Smooth muscle cell (in vitro differentiated cells): ENCODE measurements around the gene HCRTR1. TPM values are rescaled to one million over a fixed set of nuclear protein-coding genes. Genes with fewer than 3 reads are reported as not detected.

Source experiments
- DNase-seq: peaks from one replicate; lab custom pipeline; 2025; ENCODE audit not compliant: unreplicated experiment; lab: John Stamatoyannopoulos, UW
- H2AFZ ChIP-seq: fragments of 200-600 bp; sonication (generic); 2 replicates; pipeline ENCODE4 v1.6.0; 2016; ENCODE audit warnings: antibody characterized with exemption, low read depth, mild to moderate bottlenecking
- H3F3A ChIP-seq: fragments of 200-600 bp; sonication (generic); 2 replicates; pipeline ENCODE4 v1.6.0; 2017; ENCODE audit warnings: antibody characterized with exemption, low read depth
- H3K27ac ChIP-seq: fragments of 200-600 bp; sonication (generic); 2 replicates; pipeline ENCODE4 v1.5.1; 2016; ENCODE audit warnings: low read depth, mild to moderate bottlenecking
- H3K27me3 ChIP-seq: fragments of 200-600 bp; sonication (generic); 2 replicates; pipeline ENCODE4 v1.6.1; 2016; ENCODE audit warnings: low read depth, mild to moderate bottlenecking
- H3K36me3 ChIP-seq: fragments of 200-600 bp; sonication (generic); 2 replicates; pipeline ENCODE4 v1.5.1; 2016; ENCODE audit warnings: low read depth
- H3K4me1 ChIP-seq: fragments of 200-600 bp; sonication (generic); 2 replicates; pipeline ENCODE4 v1.5.1; 2016; ENCODE audit warnings: low read depth
- H3K4me2 ChIP-seq: fragments of 200-600 bp; sonication (generic); 2 replicates; pipeline ENCODE4 v1.6.0; 2016; ENCODE audit warnings: mild to moderate bottlenecking
- H3K4me3 ChIP-seq: fragments of 200-600 bp; sonication (generic); 2 replicates; pipeline ENCODE4 v1.5.1; 2016; ENCODE audit warnings: mild to moderate bottlenecking
- H3K79me2 ChIP-seq: fragments of 200-600 bp; sonication (generic); 2 replicates; pipeline ENCODE4 v1.6.0; 2016; ENCODE audit warnings: low read depth, mild to moderate bottlenecking
- H3K9ac ChIP-seq: fragments of 200-600 bp; sonication (generic); 2 replicates; pipeline ENCODE4 v1.6.0; 2016; ENCODE audit warnings: low read depth
- H3K9me3 ChIP-seq: fragments of 200-600 bp; sonication (generic); replicated peaks from 2 replicates; pipeline ENCODE4 v1.5.1; 2016; ENCODE audit warnings: low read depth
- H4K20me1 ChIP-seq: fragments of 200-600 bp; sonication (generic); 2 replicates; pipeline ENCODE4 v1.6.0; 2016; ENCODE audit warnings: low read depth
- CTCF ChIP-seq: fragments of 200-600 bp; sonication (generic); IDR thresholded peaks from 2 replicates; pipeline ENCODE4 v1.5.1; 2017; ENCODE audit warnings: borderline replicate concordance, mild to moderate bottlenecking, antibody characterized with exemption; ENCODE audit not compliant: insufficient read depth, poor library complexity, severe bottlenecking
- WGBS: methylation state at CpG from one replicate; pipeline ENCODE4 v1.1.7; 2016; ENCODE audit warnings: low lambda C conversion rate; 5-methylcytosine and 5-hydroxymethylcytosine counted together
- polyA plus RNA-seq: library from polyadenylated mRNA; unstranded; fragments of >200 nt; fragmentation: Nextera tagmentation; extraction: Ambion mirVana; gene quantifications from 2 replicates; pipeline ENCODE4 v1.2.1, GENCODE V29; 2016
- total RNA-seq: library from RNA; depleted of rRNA; stranded (reverse); fragments of >200 nt; gene quantifications from 2 replicates; pipeline ENCODE4 v1.2.3, GENCODE V29; 2014

HCRTR1 gene
- total and polyA plus RNA-seq, 2 experiments from 2014 or later: 2.0 TPM; not detected in 1

- H3K9ac ChIP-seq: no peak overlapping the region
These were observed 4.0 kb downstream of the HCRTR1 start for GRCh38 chr1:31621498-31621820.

GRCh38 chr1:31621847-31622730 is 4.6 kb downstream of the HCRTR1 start:
- TF ChIP-seq CTCF: no peak
- H3F3A ChIP-seq: peaks cover 9% of the 10 kb centered on the region
- no peak for DNase-seq
- H3K4me2 ChIP-seq: no peak overlapping the region
- H4K20me1 ChIP-seq: no peaks in the 10 kb centered on the region
- no peaks in the 10 kb centered on the region for H3K79me2 ChIP-seq
- no peaks in the 10 kb centered on the region for H3K9me3 ChIP-seq
- WGBS: 93% methylated on average over 15 of the region's 15 CpGs
- H3K4me3 ChIP-seq: no peak overlapping the region
- H3K9ac ChIP-seq: no peak overlapping the region
- H3K27ac ChIP-seq: no peak overlapping the region
- H3K36me3 ChIP-seq: no peaks in the 10 kb centered on the region
- no peak overlapping the region for H2AFZ ChIP-seq
- H3K27me3 ChIP-seq: peaks cover 3% of the 10 kb centered on the region
- H3K4me1 ChIP-seq: peaks cover 13% of the 10 kb centered on the region

More at GRCh38 chr1:31621498-31621820, 4.0 kb downstream of the HCRTR1 start:
- Histone ChIP-seq H3F3A (peaks cover 9% of the 10 kb centered on the region), H3K4me3 (no peak overlapping the region), H3K36me3 (no peaks in the 10 kb centered on the region), H3K4me1 (peaks cover 7% of the 10 kb centered on the region), H3K27ac (no peak overlapping the region), H3K4me2 (no peak overlapping the region), H2AFZ (no peak overlapping the region), H4K20me1 (no peaks in the 10 kb centered on the region), H3K79me2 (no peaks in the 10 kb centered on the region), H3K27me3 (peaks cover 8% of the 10 kb centered on the region), H3K9me3 (no peaks in the 10 kb centered on the region)
- WGBS: 96% methylated on average over 5 of the region's 5 CpGs
- no peak for TF ChIP-seq CTCF
- DNase-seq: no peak

- WGBS: 97% methylated on average over 12 of the region's 12 CpGs
- no peak overlapping the region for H3K27ac ChIP-seq
- no peak overlapping the region for H3K4me3 ChIP-seq
- peaks cover 4% of the 10 kb centered on the region for H4K20me1 ChIP-seq
- DNase-seq: no peak
- no peak for TF ChIP-seq CTCF
- no peaks in the 10 kb centered on the region for H3K79me2 ChIP-seq
- H3K4me2 ChIP-seq: no peak overlapping the region
- no peaks in the 10 kb centered on the region for H3K36me3 ChIP-seq
- no peaks in the 10 kb centered on the region for H3K9me3 ChIP-seq
- H3K27me3 ChIP-seq: no peaks in the 10 kb centered on the region
- no peak overlapping the region for H2AFZ ChIP-seq
- peaks cover 21% of the 10 kb centered on the region for H3F3A ChIP-seq
- peaks cover 23% of the 10 kb centered on the region for H3K4me1 ChIP-seq
- no peak overlapping the region for H3K9ac ChIP-seq
These were observed 5.9 kb downstream of the HCRTR1 start for GRCh38 chr1:31623365-31623764.

GRCh38 chr1:31624309-31624708 is 6.8 kb downstream of the HCRTR1 start:
- Histone ChIP-seq H2AFZ (no peak overlapping the region), H3K79me2 (no peaks in the 10 kb centered on the region), H3K27ac (no peak overlapping the region), H3K36me3 (no peaks in the 10 kb centered on the region), H3K4me1 (peaks cover 31% of the 10 kb centered on the region), H3K9me3 (no peaks in the 10 kb centered on the region), H3K9ac (no peak overlapping the region), H3F3A (peaks cover 26% of the 10 kb centered on the region), H4K20me1 (peaks cover 12% of the 10 kb centered on the region), H3K27me3 (no peaks in the 10 kb centered on the region), H3K4me2 (no peak overlapping the region), H3K4me3 (no peak overlapping the region)
- WGBS: 89% methylated on average over 5 of the region's 5 CpGs
- TF ChIP-seq CTCF: no peak
- DNase-seq: no peak
